GM13976 (cell line): Measurements from ENCODE around the gene CACNA2D3.

Experiments
- DNase-seq: peaks from one replicate; pipeline ENCODE4 v3.0.0; 2012; ENCODE audit warnings: low spot score
- CTCF ChIP-seq: IDR thresholded peaks from 2 replicates; pipeline ENCODE4 v1.5.1; 2012; ENCODE audit warnings: borderline replicate concordance, mild to moderate bottlenecking; ENCODE audit not compliant: insufficient read depth; ENCODE audit errors: extremely low read depth, missing control alignments, control extremely low read depth
- in situ Hi-C: fragments of 300-500 bp; cut with MboI; formaldehyde crosslinking; loops from one replicate; pipeline ENCODE4 v1.12.0; 2022; ENCODE audit warnings: low sequenced_read_pairs, mixed read lengths, inconsistent platforms; ENCODE audit not compliant: unreplicated experiment

The CACNA2D3 gene

GRCh38 chr3:54213907-54214306 is 91.6 kb downstream of the CACNA2D3 start:
- DNase-seq, result no peak
- no peak for TF ChIP-seq CTCF
- in situ Hi-C loops, result no loop called here

GRCh38 chr3:54214845-54215244 is 92.5 kb downstream of the CACNA2D3 start:
- DNase-seq, result no peak
- TF ChIP-seq CTCF, result no peak
- in situ Hi-C loops, result no loop called here

- DNase-seq, result no peak
- in situ Hi-C loops, result no loop called here
- TF ChIP-seq CTCF, result no peak
Observed at GRCh38 chr3:54215521-54215920, 93.2 kb downstream of the CACNA2D3 start.

- TF ChIP-seq CTCF, result no peak
- DNase-seq, result no peak
- in situ Hi-C loops, result no loop called here
Observed at GRCh38 chr3:54217828-54218227, 95.5 kb downstream of the CACNA2D3 start.

- no peak for TF ChIP-seq CTCF
- DNase-seq, result no peak
- in situ Hi-C loops, result no loop called here
Observed at GRCh38 chr3:54222316-54222715, 100.0 kb downstream of the CACNA2D3 start.

GRCh38 chr3:54223063-54223462 is 100.7 kb downstream of the CACNA2D3 start:
- no peak for DNase-seq
- in situ Hi-C loops, result no loop called here
- TF ChIP-seq CTCF, result no peak
